HG03097 (cell line): ENCODE results near the gene DNASE2.

Experiments
- ATAC-seq: cut with Tn5 transposase; IDR thresholded peaks from one replicate; pipeline ENCODE4 v1.9.1; 2021; ENCODE audit not compliant: unreplicated experiment, low FRiP score

Gene DNASE2

DNA sequence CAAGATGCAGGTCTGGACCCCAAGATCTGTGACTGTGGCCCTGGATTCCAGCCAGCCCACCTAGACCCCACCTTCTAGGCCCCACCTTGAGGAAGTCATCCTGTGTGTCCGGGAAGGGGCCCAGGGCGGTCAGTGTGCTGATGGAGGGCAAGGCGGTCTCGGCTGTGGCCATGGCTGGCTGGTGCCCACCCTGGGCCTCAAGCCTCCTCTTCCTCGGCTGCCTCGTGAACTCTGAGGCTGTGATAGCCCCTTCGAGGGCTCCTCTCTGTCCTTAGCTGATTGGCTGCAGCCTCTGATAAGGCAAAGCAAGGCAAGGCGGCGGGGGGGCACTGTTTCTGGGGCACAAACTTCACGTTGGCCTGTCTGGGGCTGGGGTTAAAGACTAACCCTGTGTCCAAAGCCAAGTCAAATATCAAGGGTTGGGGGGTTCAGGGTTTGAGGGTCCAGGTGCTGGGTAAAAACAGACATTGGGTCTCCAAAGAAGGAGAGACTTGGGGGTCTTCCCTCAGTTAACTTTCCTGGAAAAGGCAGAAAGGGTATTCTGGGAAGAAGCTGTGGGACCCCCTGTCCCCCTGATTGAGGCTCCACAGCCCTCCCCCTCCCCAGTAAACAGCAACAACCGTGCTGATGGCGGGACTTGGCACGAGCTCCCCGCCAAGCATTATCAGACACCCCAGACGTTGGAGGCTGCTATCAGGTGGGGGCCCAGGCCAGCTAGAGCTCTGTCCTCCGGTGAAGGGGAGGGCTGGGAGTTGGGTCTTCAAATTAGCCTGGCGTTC, 5.9 kb upstream of the DNASE2 start, which contains the start of gene KLF1:
TSS of gene KLF1 (minus strand) at position 233 of the 779 bp plus-strand sequence. CDS start at position 172, 61 bp downstream.
- ATAC-seq: no peak

DNA sequence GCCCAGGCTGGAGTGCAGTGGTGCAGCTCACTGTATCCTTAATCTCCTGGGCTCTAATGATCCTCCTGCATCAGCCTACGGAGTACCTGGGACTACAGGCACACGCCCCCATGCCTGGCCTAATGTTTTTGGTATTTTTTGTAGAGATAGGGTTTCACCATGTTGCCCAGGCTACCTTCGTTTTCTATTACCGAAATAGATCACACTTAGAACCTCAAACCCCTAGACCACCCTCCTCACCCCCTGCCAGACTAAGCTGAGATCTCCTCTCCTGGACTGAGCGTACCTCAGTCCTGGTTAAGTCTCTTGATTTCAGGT, 5.4 kb upstream of the DNASE2 start:
- no peak for ATAC-seq

DNA sequence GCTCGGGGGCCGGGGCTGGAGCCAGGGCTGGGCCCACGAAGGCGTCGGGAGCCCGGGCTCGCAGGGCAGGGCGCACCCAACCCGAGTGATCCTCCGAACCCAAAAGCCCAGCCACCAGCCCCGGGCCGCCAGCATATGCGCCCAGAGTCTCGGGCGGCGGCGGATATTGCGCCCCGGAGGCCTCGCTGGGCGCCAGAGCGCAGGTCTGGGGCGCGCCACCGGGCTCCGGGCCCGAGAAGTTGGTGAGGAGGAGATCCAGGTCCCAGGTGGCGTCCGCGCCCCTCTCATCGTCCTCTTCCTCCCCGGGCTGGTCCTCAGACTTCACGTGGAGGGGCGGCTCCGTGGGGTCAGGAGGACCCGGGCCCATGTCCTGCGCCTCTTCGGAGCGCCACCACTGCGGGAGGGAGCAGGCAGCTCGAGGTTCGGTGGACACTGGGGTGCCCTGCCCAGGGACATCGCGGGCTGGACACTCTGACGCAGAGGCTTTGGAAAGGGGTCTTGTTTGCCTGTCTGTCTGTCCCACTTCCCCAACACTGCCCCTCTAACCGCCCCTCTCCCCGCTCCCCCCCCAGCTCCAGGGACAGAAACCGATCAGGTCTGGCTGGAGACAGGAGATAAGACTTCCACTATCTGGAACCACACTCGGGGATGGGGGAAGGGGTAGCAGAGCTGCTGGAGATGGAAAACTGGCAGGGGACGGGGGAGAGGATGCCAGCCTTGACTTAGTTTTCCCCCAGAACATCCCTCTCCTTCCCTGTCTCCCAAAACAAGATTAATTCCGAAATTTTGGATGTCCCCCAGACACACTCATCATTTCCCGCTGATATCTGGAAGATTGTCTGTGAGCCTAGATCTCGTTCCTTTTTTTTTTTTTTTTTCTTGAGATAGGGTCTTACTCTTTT, 4.8 kb upstream of the DNASE2 start:
- ATAC-seq: no peak

DNA sequence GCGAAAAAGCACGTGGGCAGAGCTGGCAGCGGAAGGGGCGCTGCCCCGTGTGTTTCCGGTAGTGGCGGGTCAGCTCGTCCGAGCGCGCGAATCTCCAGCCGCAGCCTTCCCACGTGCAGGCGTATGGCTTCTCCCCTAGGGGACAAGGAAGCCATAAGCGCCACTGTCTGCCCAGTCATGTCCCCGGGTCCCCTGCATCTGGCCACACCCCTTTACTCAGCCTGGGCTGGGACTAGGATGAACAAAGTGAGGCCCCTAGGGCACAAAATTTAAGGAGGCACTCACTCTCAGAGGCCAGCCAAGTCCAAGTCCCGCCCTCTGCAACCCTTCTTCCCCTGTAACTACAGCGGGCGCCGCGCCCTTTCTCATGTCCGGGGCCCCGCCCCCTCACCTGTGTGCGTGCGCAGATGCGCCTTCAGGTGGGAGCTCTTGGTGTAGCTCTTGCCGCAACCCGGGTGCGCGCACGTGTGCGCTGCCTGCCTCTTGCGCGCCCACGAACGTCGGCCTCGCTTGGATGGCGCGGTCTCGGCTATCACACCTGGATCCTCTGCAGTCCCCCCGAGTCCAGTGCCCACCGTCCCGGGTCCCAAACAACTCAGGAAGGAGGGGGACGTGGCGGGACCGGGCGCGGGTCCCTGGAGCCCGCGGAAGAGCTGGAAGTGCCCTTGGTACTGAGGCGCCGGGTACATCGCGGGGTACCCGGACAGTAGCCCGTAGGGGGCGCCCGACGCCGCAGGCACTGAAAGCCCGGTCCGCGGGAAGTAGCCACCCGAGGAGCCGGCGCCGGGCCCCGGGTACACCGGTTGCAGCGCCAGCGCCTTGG, 3.9 kb upstream of the DNASE2 start:
- ATAC-seq: no peak

DNA sequence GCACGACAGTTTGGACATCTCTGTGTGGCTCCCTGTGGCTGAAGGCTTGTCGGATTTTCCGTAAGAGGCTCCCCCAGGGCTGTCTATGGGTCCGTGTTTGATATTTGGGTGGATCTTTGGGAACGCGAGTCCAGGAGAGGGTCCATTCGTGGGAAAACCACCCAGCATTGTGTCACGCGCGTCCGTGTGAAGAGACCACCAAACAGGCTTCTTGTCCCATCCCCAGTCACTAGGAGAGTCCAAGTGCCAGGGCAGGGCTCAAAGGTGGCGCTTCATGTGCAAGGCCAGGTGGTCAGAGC, 3.3 kb upstream of the DNASE2 start:
- ATAC-seq: no peak

DNA sequence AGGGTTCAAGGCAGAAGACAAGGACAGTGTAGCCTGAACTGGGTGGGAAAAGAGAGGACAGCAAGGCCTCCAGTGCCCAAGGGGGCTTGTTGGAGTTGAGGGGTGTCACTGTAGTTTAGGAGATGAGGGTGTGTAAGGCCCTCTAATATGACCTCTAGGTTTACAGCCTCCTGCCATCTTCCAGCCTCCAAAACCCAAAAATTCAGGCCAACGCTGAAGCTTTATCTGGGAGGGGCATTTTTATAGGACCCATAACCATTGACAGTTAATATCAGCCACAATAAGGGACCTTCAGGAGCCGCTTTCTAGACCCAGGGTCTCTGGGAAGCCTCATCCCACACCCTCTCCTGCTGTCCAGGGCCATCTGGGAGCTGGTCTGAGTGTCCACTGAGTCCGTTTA, 3.0 kb upstream of the DNASE2 start:
- ATAC-seq: no peak

DNA sequence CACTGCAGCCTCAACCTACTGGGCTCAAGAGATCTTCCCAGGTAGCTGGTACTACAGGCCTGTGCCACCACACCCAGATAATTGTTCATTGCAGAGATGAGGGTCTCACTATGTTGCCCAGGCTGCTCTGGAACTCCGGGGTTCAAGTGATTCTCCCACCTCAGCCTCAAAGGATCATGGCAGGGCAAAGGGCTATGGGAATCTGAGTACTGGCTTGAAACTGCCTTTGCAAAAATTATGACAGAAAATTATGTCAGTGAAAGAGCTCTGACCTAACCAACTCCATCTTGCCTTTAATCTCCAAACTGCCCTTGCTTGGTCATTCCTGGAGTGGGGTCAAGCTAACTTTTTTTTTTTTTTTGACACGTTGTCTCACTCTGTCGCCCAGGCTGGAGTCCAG, 1.3 kb upstream of the DNASE2 start:
- ATAC-seq: no peak

DNA sequence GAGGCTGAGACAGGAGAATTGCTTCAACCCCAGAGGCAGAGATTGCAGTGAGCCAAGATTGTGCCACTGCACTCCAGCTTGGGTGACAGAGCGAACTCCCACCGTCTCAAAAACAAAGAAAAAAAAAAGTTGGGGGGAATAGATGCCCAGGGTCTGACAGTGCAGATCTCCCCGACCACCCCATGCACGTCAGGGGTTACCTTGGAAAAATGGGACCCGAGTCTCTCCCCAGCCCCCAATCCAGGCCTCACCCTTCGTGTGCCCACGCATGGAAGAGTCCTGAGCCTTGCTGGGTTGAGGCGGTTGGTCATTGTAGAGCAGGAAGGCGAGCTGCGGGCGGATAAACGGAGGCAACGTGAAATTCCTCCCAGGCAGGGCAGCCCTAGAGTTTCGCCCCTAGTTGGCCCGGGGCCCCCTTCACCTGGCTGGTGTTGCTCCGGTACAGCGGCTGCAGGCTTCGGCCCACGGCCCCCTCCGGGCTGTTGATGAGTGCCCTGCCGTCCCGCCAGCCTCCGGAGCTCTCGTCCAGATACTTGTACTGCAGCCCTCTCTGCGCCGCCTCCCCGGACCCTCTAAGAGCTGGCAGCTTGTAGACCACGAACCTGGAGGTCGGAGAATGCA, 588 bp downstream of the DNASE2 start:
- ATAC-seq: peak; percentile 9

DNA sequence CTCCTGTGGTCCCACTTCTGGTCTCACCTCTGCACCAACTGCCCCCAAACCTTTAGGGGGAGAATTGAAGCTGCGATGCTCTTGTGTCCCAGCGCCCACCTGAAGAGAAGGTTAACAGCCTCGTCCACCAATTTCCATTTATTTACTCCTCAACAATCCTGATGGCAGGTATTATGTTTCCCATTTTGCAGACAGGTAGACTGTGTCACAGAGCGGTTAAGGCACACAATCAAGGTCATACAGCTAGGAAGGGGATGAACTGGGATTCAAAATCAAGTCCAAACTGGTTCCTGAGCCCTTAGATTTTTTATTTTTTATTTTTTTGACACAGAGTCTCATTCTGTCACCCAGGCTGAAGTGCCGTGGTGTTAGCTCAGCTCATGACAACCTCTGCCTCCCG, 6.2 kb downstream of the DNASE2 start:
- no peak for ATAC-seq

DNA sequence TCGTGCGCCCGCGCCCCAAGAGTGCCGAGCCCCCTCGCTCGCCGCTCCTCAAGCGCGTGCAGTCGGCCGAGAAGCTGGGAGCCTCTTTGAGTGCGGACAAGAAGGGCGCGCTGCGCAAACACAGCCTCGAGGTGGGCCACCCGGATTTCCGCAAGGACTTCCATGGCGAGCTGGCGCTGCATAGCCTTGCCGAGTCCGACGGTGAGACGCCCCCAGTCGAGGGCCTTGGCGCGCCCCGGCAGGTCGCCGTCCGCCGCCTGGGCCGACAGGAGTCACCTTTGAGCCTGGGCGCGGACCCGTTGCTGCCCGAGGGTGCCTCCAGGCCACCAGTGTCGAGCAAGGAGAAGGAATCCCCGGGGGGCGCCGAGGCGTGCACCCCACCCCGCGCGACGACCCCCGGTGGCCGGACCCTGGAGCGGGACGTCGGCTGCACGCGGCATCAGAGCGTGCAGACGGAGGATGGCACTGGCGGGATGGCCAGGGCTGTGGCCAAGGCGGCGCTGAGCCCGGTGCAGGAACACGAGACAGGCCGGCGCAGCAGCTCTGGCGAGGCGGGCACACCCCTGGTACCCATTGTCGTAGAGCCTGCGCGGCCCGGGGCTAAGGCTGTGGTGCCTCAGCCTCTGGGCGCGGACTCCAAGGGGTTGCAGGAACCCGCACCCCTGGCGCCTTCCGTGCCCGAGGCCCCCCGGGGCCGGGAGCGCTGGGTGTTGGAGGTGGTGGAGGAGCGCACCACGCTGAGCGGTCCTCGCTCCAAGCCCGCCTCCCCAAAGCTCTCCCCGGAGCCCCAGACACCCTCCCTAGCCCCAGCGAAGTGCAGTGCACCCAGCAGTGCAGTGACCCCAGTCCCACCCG, 7.1 kb downstream of the DNASE2 start:
- ATAC-seq: no peak

DNA sequence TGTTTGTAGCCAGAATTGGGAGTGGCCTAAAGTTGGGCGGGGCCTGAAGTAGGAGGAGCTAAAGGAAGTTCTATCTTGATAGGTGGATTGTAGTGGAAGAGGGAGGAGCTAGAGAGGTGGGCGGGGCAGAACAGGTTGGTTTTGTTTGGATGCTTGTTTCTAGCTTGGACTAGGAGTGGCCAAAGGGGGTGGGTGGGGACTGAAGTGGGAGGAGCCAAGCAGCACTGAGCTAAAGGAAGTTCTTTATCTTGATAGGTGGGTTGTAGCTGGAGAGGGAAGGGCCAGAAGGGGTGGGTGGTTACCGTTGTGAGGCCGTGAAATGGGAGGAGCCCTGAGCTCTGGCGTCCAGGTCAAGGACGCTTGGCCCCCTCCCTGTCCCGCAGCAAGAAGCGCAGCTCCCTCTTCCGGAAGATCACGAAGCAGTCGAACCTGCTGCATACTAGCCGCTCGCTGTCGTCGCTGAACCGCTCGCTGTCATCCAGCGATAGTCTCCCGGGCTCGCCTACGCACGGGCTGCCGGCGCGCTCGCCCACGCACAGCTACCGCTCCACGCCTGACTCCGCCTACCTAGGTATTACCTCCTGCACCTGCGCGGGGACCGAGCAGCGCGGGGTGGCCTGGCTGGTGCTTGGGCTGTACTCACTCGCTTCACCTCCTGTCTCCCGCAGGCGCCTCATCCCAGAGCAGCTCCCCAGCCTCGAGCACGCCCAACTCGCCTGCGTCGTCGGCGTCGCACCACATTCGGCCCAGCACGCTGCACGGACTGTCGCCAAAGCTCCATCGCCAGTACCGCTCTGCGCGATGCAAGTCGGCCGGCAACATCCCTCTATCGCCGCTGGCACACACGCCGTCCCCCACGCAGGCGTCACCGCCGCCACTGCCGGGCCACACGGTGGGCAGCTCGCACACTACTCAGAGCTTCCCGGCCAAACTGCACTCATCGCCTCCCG, 8.0 kb downstream of the DNASE2 start:
- ATAC-seq: no peak

DNA sequence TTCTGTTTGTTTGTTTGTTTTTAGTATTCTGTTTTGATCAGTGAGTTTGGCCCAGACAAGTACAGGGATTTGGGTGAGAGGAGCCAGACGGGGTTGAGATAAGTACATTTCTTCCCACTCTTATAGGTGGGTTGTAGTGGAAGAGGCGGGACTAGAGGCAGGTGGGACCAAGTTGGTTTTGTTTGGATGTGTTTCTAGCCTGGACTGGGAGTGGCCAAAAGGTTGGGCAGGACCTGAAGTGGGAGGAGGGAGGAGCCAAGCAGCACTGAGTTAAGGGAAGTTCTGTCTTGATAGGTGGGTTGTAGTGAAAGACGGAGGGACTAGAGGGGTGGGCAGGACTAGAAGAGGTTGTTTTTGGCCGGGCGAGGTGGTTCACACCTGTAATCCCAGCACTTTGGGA, 9.0 kb downstream of the DNASE2 start:
- no peak for ATAC-seq

DNA sequence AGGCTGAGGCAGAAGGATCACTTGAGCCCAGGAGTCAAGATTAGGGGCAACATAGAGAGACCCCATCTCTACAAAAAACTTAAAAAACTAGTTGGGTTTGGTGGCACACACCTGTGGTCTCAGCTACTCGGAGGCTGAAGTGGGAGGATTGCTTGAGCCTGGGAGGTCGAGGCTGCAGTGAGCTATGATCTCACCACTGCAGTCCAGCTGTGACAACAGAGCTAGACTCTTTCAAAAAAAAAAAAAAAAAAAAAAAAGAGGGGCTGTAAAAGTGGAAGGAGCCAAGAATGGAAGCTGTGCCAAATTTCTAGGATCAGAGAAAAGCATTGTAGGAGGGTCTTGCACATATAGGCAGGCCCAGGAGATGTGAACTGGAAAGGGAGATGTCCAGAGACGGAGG, 9.6 kb downstream of the DNASE2 start:
- no peak for ATAC-seq

DNA sequence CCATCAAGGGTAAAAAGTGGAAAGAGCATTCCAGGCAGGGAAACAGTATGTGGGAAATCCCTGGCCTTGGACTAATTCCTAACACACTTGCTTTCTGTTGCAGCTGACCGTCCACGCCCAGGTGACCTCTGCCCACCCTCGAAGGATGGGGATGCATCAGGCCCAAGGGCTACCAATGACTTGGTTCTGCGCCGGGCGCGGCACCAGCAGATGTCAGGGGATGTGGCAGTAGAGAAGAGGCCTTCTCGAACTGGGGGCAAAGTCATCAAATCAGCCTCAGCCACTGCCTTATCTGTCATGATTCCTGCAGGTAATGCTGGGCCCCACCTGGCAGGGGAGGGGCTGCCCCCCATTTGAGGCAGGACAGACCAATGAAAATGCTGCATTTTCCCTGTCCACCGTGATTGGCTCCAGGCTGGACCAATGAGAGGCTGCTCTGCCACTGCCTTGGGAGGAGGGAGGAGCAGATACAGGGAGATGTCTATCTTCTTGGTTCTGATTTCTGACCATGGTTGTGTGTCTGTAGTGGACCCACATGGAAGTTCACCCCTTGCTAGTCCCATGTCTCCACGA, 12.6 kb downstream of the DNASE2 start:
- no peak for ATAC-seq

DNA sequence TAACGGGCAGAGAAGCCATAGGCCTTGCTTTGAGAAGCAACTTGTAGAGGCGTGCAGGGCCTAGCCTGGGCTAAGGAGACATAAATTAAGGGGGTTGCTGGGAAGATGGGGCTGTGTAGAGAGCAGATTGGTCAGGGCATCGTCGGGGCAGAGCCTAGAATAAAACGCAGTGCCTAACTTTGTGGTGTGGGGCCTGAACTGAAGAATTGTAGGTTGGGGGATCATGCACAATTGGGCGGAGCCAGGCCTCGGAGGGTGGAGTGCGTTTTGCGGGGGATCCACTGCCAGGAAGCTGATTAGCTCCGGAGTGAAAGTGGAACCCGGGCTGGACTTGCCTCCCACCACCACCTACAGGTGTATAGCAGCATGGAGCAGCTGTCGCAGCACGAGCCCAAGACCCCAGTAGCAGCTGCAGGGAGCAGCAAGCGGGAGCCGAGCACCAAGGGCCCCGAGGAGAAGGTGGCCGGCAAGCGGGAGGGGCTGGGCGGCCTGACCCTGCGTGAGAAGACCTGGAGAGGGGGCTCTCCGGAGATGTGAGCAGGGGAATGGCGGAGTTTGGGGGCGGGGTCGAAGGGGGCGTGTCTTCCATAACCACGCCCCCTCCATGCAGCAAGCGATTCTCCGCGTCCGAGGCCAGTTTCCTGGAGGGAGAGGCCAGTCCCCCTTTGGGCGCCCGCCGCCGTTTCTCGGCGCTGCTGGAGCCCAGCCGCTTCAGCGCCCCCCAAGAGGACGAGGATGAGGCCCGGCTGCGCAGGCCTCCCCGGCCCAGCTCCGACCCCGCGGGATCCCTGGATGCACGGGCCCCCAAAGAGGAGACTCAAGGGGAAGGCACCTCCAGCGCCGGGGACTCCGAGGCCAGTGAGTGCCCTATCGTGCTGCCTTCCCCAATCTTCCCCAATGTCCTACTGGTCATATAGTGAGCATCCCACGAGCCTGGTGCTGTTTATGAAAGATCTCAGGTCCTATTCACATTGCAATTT, 13.8 kb downstream of the DNASE2 start:
- ATAC-seq: peak; percentile 46

DNA sequence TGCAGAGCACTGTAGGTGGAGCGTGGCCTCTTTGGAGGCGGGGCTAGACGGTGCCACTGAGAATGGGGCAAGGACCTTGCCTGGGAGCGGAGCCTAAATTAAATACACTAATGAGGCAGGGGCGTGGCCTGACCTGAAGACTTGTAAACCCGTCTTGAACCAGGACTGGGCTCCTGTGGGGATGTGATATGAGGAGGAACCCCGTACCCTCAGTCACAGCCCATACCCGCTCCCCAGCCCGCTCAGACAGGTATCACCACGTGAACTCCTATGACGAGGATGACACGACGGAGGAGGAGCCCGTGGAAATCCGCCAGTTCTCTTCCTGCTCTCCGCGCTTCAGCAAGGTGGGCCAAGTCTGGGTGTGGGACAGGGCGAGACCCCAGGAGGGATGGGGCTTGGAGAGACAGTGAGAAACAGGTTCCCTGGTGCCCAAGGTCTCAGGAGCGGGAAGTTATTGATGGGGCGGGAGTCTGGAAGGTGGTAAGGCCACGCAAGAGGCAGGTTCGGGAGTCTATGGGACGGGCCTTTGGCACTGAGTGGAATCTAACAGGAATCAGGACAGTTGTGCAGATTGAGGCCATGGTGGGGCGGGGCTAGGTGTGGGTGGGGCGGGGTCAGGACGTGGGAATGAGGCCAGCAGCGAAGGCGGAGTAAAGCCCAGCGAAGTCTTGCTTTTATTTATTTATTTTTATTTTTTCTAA, 14.7 kb downstream of the DNASE2 start:
- no peak for ATAC-seq
